K562 (cell line): Measurements from ENCODE around the gene RNF44. TPM values are rescaled to one million over a fixed set of nuclear protein-coding genes. Genes with fewer than 3 reads are reported as not detected.

Source experiments
- AFF1 ChIP-seq, 2 experiments: fragments of 450-650 bp; IDR thresholded peaks; 2 replicates each; pipeline ENCODE4 v1.6.1; 2018; ENCODE audit warnings: mild to moderate bottlenecking in 2 of 2, low read depth in 1 of 2; ENCODE audit not compliant: partially characterized antibody in 2 of 2
- FOXK2 ChIP-seq, 2 experiments: fragments of 450-650 bp; IDR thresholded peaks in 1 of 2; conservative IDR thresholded peaks in 1 of 2; 2 replicates each; pipeline ENCODE4 v1.6.1; 2016; ENCODE audit warnings: low read depth in 2 of 2, mild to moderate bottlenecking in 1 of 2
- HINFP ChIP-seq: fragments of 450-650 bp; conservative IDR thresholded peaks from 2 replicates; pipeline ENCODE4 v1.6.1; 2016; ENCODE audit warnings: missing genetic modification characterization, low read depth, mild to moderate bottlenecking, control low read depth, missing compliant biosample characterization
- JUND ChIP-seq, 2 experiments: IDR thresholded peaks; 2 replicates in 1 of 2; 3 replicates in 1 of 2; pipeline ENCODE4 v1.6.1; 2011; ENCODE audit warnings: borderline replicate concordance in 2 of 2, low read depth in 2 of 2, low read length in 2 of 2, improper control_type of control experiment in 1 of 2, missing biosample characterization in 1 of 2, missing genetic modification characterization in 1 of 2, missing genetic modification reagents in 1 of 2
- LCOR ChIP-seq: sonication (generic); formaldehyde crosslinking; IDR thresholded peaks from 2 replicates; pipeline ENCODE4 v1.8.0; 2022; ENCODE audit warnings: mild to moderate bottlenecking, missing genetic modification reagents
- MXD1 ChIP-seq: fragments of 250-450 bp; sonication (Bioruptor Pico); IDR thresholded peaks from 2 replicates; pipeline ENCODE4 v1.8.0; 2021; ENCODE audit warnings: borderline replicate concordance, mild to moderate bottlenecking, moderate library complexity; ENCODE audit not compliant: poor library complexity, severe bottlenecking
- NCOA6 ChIP-seq: fragments of 450-650 bp; IDR thresholded peaks from 2 replicates; pipeline ENCODE4 v1.6.1; 2017; ENCODE audit warnings: mild to moderate bottlenecking
- SP2 ChIP-seq: IDR thresholded peaks from 2 replicates; pipeline ENCODE4 v1.6.1; 2011; ENCODE audit warnings: mild to moderate bottlenecking, low read depth, low read length, moderate library complexity; ENCODE audit not compliant: poor library complexity, severe bottlenecking; ENCODE audit errors: extremely low read depth
- TEAD1 ChIP-seq, 2 experiments: fragments of 450-650 bp in 1 of 2; sonication (generic) in 1 of 2; formaldehyde crosslinking; IDR thresholded peaks; 2 replicates each; pipeline versions ENCODE4 v1.4.0 to v1.8.0; 2020 to 2022; ENCODE audit warnings: mild to moderate bottlenecking in 2 of 2, missing genetic modification reagents in 1 of 2
- ZBTB33 ChIP-seq: sonication (generic); formaldehyde crosslinking; IDR thresholded peaks from 2 replicates; pipeline ENCODE4 v1.8.1; 2023; ENCODE audit warnings: mild to moderate bottlenecking, missing genetic modification reagents
- ZBTB5 ChIP-seq: fragments of 450-650 bp; IDR thresholded peaks from 2 replicates; pipeline ENCODE4 v1.6.1; 2017; ENCODE audit warnings: antibody characterized with exemption
- ZC3H4 ChIP-seq: sonication (generic); formaldehyde crosslinking; IDR thresholded peaks from 2 replicates; pipeline ENCODE4 v1.9.0; 2021; ENCODE audit warnings: missing genetic modification reagents, borderline replicate concordance
- ZFX ChIP-seq: sonication (generic); formaldehyde crosslinking; IDR thresholded peaks from 2 replicates; pipeline ENCODE4 v1.8.0; 2022; ENCODE audit warnings: mild to moderate bottlenecking, missing genetic modification reagents, moderate library complexity
- ZNF184 ChIP-seq: sonication (generic); formaldehyde crosslinking; IDR thresholded peaks from 2 replicates; pipeline ENCODE4 v1.5.0; 2020; ENCODE audit warnings: missing genetic modification reagents
- ZNF316 ChIP-seq: fragments of 450-650 bp; IDR thresholded peaks from 2 replicates; pipeline ENCODE4 v1.6.1; 2016
- ZNF696 ChIP-seq: fragments of 250-450 bp; sonication (Bioruptor Pico); conservative IDR thresholded peaks from 2 replicates; pipeline ENCODE4 v1.4.0; 2020; ENCODE audit warnings: mild to moderate bottlenecking, moderate library complexity
- polyA plus RNA-seq, 8 experiments: library from polyadenylated mRNA; depleted of rRNA in 4 of 8; stranded (reverse) in 5 of 8; unstranded in 3 of 8; fragments of >200 nt; fragmentation: Nextera tagmentation in 2 of 8; fragmentation: Illumina TruSeq in 1 of 8; extraction: Ambion mirVana in 2 of 8; extraction: Trizol in 1 of 8; gene quantifications; 2 replicates each; pipeline versions ENCODE4 v1.2.1 to v1.2.3, GENCODE V29; 2011 to 2014; ENCODE audit warnings: inconsistent platforms in 1 of 8, missing spikeins in 1 of 8
- total RNA-seq, 7 experiments: library from RNA; depleted of rRNA in 6 of 7; stranded (reverse); fragments of >200 nt in 6 of 7; fragmentation: Illumina TruSeq in 2 of 7; extraction: Trizol in 2 of 7; gene quantifications; 2 replicates each; pipeline versions ENCODE4 v1.2.1 to v1.2.3, GENCODE V29; 2011 to 2021; ENCODE audit warnings: low replicate concordance in 1 of 7

Gene RNF44
- total and polyA plus RNA-seq, 9 of the 15 experiments (the other 6 are each of a cell fraction or from before 2014, with no cell fraction given): 1.6 to 82.6 (median 7.4) TPM

GRCh38 chr5:176540476-176540899 lies 3.3 kb upstream of the RNF44 start (continued):
- TF ChIP-seq AFF1 (IDR thresholded peaks at IDR 0.05; ENCODE audit: low read depth in 1 of 2, partially characterized antibody in 2 of 2): no peak
- TF ChIP-seq ZNF696 (CRISPR knock-in tag): no peak
- TF ChIP-seq JUND (IDR thresholded peaks at IDR 0.05; ENCODE audit: borderline replicate concordance, low read depth, low read length): peak; percentile 74
- TF ChIP-seq JUND (tag; IDR thresholded peaks at IDR 0.05; ENCODE audit: borderline replicate concordance, low read depth, low read length): no peak
- TF ChIP-seq ZBTB5: no peak
- TF ChIP-seq ZBTB33 (CRISPR knock-in tag): peak; percentile 25; the same call in 1 of the 2 replicates
- TF ChIP-seq ZNF184 (CRISPR knock-in tag): no peak
- no peak for TF ChIP-seq MXD1 (CRISPR knock-in tag)
- no peak for TF ChIP-seq NCOA6
- no peak for TF ChIP-seq ZC3H4
- peak in 1 of 2 experiments; percentile 84; a peak in 2 of 4 replicates for TF ChIP-seq TEAD1 (CRISPR knock-in tag; IDR thresholded peaks at IDR 0.05)
- no peak for TF ChIP-seq ZNF316
- no peak for TF ChIP-seq HINFP (tag)
- TF ChIP-seq SP2: no peak
- no peak for TF ChIP-seq LCOR (CRISPR knock-in tag)
- TF ChIP-seq FOXK2 (conservative IDR thresholded peaks at IDR 0.05 in 1 of 2, IDR thresholded peaks at IDR 0.05 in 1 of 2; ENCODE audit: low read depth in 2 of 2): no peak
- TF ChIP-seq ZFX (CRISPR knock-in tag): no peak
